SK-N-SH (cell line): ENCODE data around the gene RFX4.

ENCODE experiments used
- CHD2 ChIP-seq: fragments of 150-350 bp; IDR thresholded peaks from 2 replicates; pipeline ENCODE4 v1.6.1; 2018; ENCODE audit warnings: low read length; ENCODE audit not compliant: partially characterized antibody
- CTCF ChIP-seq: fragments of 200-600 bp; sonication (generic); IDR thresholded peaks from 2 replicates; pipeline ENCODE4 v1.6.1; 2017; ENCODE audit warnings: antibody characterized with exemption, mild to moderate bottlenecking, moderate library complexity
- EP300 ChIP-seq, 2 experiments: IDR thresholded peaks; 2 replicates each; pipeline versions ENCODE4 v1.4.0 to v1.6.1; 2012; ENCODE audit warnings: borderline replicate concordance in 1 of 2, low read depth in 1 of 2, low read length in 1 of 2
- JUND ChIP-seq: IDR thresholded peaks from 2 replicates; pipeline ENCODE4 v1.4.0; 2012
- MAX ChIP-seq: IDR thresholded peaks from 2 replicates; pipeline ENCODE4 v1.4.0; 2012; ENCODE audit warnings: low read depth
- NFIC ChIP-seq: IDR thresholded peaks from 2 replicates; pipeline ENCODE4 v1.4.0; 2012; ENCODE audit warnings: borderline replicate concordance
- PBX3 ChIP-seq: IDR thresholded peaks from 2 replicates; pipeline ENCODE4; 2012
- RAD21 ChIP-seq: IDR thresholded peaks from 2 replicates; pipeline ENCODE4 v1.6.1; 2012; ENCODE audit warnings: mild to moderate bottlenecking, low read length
- RFX5 ChIP-seq: IDR thresholded peaks from 2 replicates; pipeline ENCODE4 v1.6.1; 2012; ENCODE audit warnings: mild to moderate bottlenecking, improper control_type of control experiment, low read length
- TAF1 ChIP-seq: IDR thresholded peaks from 2 replicates; pipeline ENCODE4 v1.6.1; 2012; ENCODE audit warnings: low read depth, mild to moderate bottlenecking, low read length, moderate library complexity, borderline replicate concordance

GRCh38 chr12:106600503-106600902, 17.7 kb downstream of the RFX4 start:
- TF ChIP-seq PBX3 (no peak), CTCF (no peak), NFIC (no peak), EP300 (IDR thresholded peaks at IDR 0.05; ENCODE audit: borderline replicate concordance in 1 of 2, low read depth in 1 of 2, low read length in 1 of 2) (no peak), JUND (no peak), MAX (no peak), RFX5 (no peak), RAD21 (no peak), CHD2 (no peak), TAF1 (no peak)
